Smooth muscle cell (in vitro differentiated cells): Measurements from ENCODE around the gene TMEFF2. TPM values are rescaled to one million over a fixed set of nuclear protein-coding genes. Genes with fewer than 3 reads are reported as not detected.

Source experiments
- DNase-seq: peaks from one replicate; lab custom pipeline; 2025; ENCODE audit not compliant: unreplicated experiment; lab: John Stamatoyannopoulos, UW
- H2AFZ ChIP-seq: fragments of 200-600 bp; sonication (generic); 2 replicates; pipeline ENCODE4 v1.6.0; 2016; ENCODE audit warnings: antibody characterized with exemption, low read depth, mild to moderate bottlenecking
- H3F3A ChIP-seq: fragments of 200-600 bp; sonication (generic); 2 replicates; pipeline ENCODE4 v1.6.0; 2017; ENCODE audit warnings: antibody characterized with exemption, low read depth
- H3K27ac ChIP-seq: fragments of 200-600 bp; sonication (generic); 2 replicates; pipeline ENCODE4 v1.5.1; 2016; ENCODE audit warnings: low read depth, mild to moderate bottlenecking
- H3K27me3 ChIP-seq: fragments of 200-600 bp; sonication (generic); 2 replicates; pipeline ENCODE4 v1.6.1; 2016; ENCODE audit warnings: low read depth, mild to moderate bottlenecking
- H3K36me3 ChIP-seq: fragments of 200-600 bp; sonication (generic); 2 replicates; pipeline ENCODE4 v1.5.1; 2016; ENCODE audit warnings: low read depth
- H3K4me1 ChIP-seq: fragments of 200-600 bp; sonication (generic); 2 replicates; pipeline ENCODE4 v1.5.1; 2016; ENCODE audit warnings: low read depth
- H3K4me2 ChIP-seq: fragments of 200-600 bp; sonication (generic); 2 replicates; pipeline ENCODE4 v1.6.0; 2016; ENCODE audit warnings: mild to moderate bottlenecking
- H3K4me3 ChIP-seq: fragments of 200-600 bp; sonication (generic); 2 replicates; pipeline ENCODE4 v1.5.1; 2016; ENCODE audit warnings: mild to moderate bottlenecking
- H3K79me2 ChIP-seq: fragments of 200-600 bp; sonication (generic); 2 replicates; pipeline ENCODE4 v1.6.0; 2016; ENCODE audit warnings: low read depth, mild to moderate bottlenecking
- H3K9ac ChIP-seq: fragments of 200-600 bp; sonication (generic); 2 replicates; pipeline ENCODE4 v1.6.0; 2016; ENCODE audit warnings: low read depth
- H3K9me3 ChIP-seq: fragments of 200-600 bp; sonication (generic); replicated peaks from 2 replicates; pipeline ENCODE4 v1.5.1; 2016; ENCODE audit warnings: low read depth
- H4K20me1 ChIP-seq: fragments of 200-600 bp; sonication (generic); 2 replicates; pipeline ENCODE4 v1.6.0; 2016; ENCODE audit warnings: low read depth
- WGBS: methylation state at CpG from one replicate; pipeline ENCODE4 v1.1.7; 2016; ENCODE audit warnings: low lambda C conversion rate; 5-methylcytosine and 5-hydroxymethylcytosine counted together
- polyA plus RNA-seq: library from polyadenylated mRNA; unstranded; fragments of >200 nt; fragmentation: Nextera tagmentation; extraction: Ambion mirVana; gene quantifications from 2 replicates; pipeline ENCODE4 v1.2.1, GENCODE V29; 2016
- total RNA-seq: library from RNA; depleted of rRNA; stranded (reverse); fragments of >200 nt; gene quantifications from 2 replicates; pipeline ENCODE4 v1.2.3, GENCODE V29; 2014
- TF ChIP-seq, protein P1 (sequence below): fragments of 200-600 bp; sonication (generic); IDR thresholded peaks from 2 replicates; pipeline ENCODE4 v1.5.1; 2017; ENCODE audit warnings: borderline replicate concordance, mild to moderate bottlenecking, antibody characterized with exemption; ENCODE audit not compliant: insufficient read depth, poor library complexity, severe bottlenecking

Gene TMEFF2
- total and polyA plus RNA-seq, 2 experiments from 2014 or later: not detected

DNA sequence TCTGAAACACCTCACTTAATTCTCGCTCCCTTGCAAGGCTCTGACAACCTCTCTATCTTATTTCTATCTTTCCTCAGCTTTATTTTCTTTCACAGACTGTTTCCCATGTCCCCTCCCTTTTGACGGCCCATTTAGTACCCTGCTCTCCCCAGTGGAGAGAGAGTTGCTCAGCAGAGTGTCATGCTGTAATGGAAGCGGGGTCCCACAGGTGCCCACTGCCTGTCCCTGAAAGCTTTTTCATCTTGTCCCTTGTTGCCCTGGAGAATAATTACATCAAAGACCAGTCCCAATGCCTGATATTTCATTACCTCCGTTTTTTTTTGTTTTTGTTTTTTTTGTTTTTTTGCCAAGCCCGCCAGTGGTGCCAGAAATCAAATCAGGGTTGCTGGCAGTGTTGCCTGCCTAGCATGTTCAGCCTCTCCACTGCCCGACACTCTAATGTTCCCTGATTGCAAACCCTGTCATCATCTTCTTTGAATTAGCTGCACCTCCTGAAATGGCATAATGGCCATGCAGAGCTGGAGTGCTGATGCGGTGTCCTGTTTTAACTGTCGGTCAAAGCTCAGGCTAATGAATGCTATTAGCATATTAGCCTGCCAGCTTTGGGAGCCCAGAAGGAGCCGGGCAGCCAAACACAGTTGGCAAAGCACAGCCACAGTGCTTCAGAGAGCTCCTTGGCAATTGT lies 276.6 kb downstream of the TMEFF2 start:
- Histone ChIP-seq H3K27me3 (no peaks in the 10 kb centered on the region), H3K27ac (no peak overlapping the region), H3K4me1 (no peaks in the 10 kb centered on the region), H3K4me2 (no peak overlapping the region), H3K36me3 (no peaks in the 10 kb centered on the region), H3K79me2 (no peaks in the 10 kb centered on the region), H4K20me1 (no peaks in the 10 kb centered on the region), H3F3A (no peaks in the 10 kb centered on the region), H2AFZ (peak overlapping the region; percentile 15), H3K9me3 (no peaks in the 10 kb centered on the region), H3K9ac (no peak overlapping the region), H3K4me3 (no peak overlapping the region)
- TF ChIP-seq, protein P1, sequence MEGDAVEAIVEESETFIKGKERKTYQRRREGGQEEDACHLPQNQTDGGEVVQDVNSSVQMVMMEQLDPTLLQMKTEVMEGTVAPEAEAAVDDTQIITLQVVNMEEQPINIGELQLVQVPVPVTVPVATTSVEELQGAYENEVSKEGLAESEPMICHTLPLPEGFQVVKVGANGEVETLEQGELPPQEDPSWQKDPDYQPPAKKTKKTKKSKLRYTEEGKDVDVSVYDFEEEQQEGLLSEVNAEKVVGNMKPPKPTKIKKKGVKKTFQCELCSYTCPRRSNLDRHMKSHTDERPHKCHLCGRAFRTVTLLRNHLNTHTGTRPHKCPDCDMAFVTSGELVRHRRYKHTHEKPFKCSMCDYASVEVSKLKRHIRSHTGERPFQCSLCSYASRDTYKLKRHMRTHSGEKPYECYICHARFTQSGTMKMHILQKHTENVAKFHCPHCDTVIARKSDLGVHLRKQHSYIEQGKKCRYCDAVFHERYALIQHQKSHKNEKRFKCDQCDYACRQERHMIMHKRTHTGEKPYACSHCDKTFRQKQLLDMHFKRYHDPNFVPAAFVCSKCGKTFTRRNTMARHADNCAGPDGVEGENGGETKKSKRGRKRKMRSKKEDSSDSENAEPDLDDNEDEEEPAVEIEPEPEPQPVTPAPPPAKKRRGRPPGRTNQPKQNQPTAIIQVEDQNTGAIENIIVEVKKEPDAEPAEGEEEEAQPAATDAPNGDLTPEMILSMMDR: no peak
- WGBS: 75% methylated on average over 9 of the region's 9 CpGs
- DNase-seq: no peak

GRCh38 chr2:191917430-191917881 lies 277.3 kb downstream of the TMEFF2 start:
- Histone ChIP-seq H3K79me2 (no peaks in the 10 kb centered on the region), H4K20me1 (no peaks in the 10 kb centered on the region), H3K27me3 (no peaks in the 10 kb centered on the region), H3F3A (no peaks in the 10 kb centered on the region), H3K4me2 (no peak overlapping the region), H3K27ac (no peak overlapping the region), H3K4me1 (no peaks in the 10 kb centered on the region), H3K9me3 (no peaks in the 10 kb centered on the region), H2AFZ (peak overlapping the region; percentile 15), H3K4me3 (no peak overlapping the region), H3K9ac (no peak overlapping the region), H3K36me3 (no peaks in the 10 kb centered on the region)
- WGBS: 35% methylated on average over 2 of the region's 2 CpGs
- DNase-seq: no peak
- TF ChIP-seq, protein P1: no peak

- H4K20me1 ChIP-seq: no peaks in the 10 kb centered on the region
- no peaks in the 10 kb centered on the region for H3K27me3 ChIP-seq
- no peak overlapping the region for H3K27ac ChIP-seq
- H3K4me2 ChIP-seq: no peak overlapping the region
- H3K4me3 ChIP-seq: no peak overlapping the region
- H3K79me2 ChIP-seq: no peaks in the 10 kb centered on the region
- H3K4me1 ChIP-seq: no peaks in the 10 kb centered on the region
- no peaks in the 10 kb centered on the region for H3F3A ChIP-seq
- H3K9me3 ChIP-seq: no peaks in the 10 kb centered on the region
- no peak for DNase-seq
- no peak overlapping the region for H3K9ac ChIP-seq
- TF ChIP-seq, protein P1: no peak
- H2AFZ ChIP-seq: no peak overlapping the region
- H3K36me3 ChIP-seq: no peaks in the 10 kb centered on the region
- 64% methylated on average over 1 of the region's 1 CpG for WGBS
Observed at GRCh38 chr2:191916826-191917225, 277.9 kb downstream of the TMEFF2 start.

DNA sequence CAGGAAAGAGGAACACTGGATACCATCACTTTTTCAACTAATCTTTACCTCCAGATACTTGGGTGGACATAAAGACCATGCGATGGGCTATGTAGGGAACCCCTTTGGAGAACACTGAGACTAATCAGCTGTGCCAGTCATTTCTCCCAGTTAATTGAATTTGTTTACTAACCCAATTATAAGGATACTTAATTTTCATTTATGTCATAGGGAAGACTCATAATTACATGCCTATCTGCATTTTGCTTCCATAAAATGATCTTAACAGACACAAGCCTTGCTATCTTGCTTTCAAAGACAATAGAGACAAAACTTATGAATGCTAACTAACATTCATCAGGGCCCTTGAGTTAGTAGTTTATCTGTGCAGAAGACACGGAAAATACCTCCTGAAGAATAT lies 279.0 kb downstream of the TMEFF2 start:
- no peak for DNase-seq
- Histone ChIP-seq H3F3A (no peaks in the 10 kb centered on the region), H3K9me3 (no peaks in the 10 kb centered on the region), H2AFZ (no peak overlapping the region), H3K36me3 (no peaks in the 10 kb centered on the region), H3K4me3 (no peak overlapping the region), H3K27me3 (no peaks in the 10 kb centered on the region), H3K4me2 (no peak overlapping the region), H3K79me2 (no peaks in the 10 kb centered on the region), H3K9ac (no peak overlapping the region), H3K27ac (no peak overlapping the region), H3K4me1 (no peaks in the 10 kb centered on the region), H4K20me1 (no peaks in the 10 kb centered on the region)
- 88% methylated on average over 2 of the region's 2 CpGs for WGBS
- TF ChIP-seq, protein P1: no peak
